Femur (tissue), 1 donor: ENCODE results near the gene NKAIN2.
"Not testable (repeated sequence)": the region's sequence is repeated elsewhere in the genome, so short reads cannot be mapped to it uniquely, and the experiment has no call there.

Experiments
- DNase-seq: peaks from one replicate; pipeline ENCODE4 v3.0.0-alpha.2; 2017

NKAIN2 gene

DNA sequence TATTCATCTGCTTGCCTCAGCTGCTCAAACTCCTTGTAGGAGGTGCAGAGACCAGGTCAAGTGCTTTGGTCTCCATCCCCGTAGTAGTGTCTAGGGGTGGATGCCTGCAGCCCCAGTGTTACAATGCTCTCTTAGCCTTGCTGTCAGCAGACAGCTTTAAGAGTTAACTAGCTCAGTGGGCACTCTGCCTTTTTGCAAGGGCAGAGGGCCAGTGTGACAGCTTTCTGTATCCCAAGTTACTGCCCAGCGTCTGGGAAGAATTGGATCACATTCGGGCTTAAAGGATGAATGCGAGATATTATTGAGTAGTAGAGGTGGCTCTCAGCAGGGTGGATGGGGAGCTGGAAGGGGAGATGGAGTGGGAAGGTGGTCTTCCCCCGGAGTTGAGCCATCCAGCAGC is 818.7 kb downstream of the NKAIN2 start:
- DNase-seq = no peak

DNA sequence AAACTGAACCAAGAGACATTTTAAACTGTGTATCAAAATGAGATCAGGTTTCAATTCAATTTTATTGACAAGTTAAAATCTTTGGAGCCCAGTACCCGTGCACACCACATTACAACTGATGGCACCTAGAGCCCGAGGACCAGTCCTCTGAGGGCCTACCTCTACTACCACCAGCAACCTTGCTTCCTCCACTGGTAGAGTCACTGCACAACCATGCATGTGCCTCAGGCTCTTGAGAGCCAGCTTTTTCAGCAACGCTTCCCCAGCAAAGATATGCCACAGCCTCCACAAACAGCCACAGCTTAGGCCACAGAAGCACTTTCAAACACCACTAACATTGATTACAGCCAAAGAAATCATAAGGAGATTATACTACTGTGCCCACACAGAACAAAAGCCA is 830.0 kb downstream of the NKAIN2 start:
- no peak for DNase-seq

DNA sequence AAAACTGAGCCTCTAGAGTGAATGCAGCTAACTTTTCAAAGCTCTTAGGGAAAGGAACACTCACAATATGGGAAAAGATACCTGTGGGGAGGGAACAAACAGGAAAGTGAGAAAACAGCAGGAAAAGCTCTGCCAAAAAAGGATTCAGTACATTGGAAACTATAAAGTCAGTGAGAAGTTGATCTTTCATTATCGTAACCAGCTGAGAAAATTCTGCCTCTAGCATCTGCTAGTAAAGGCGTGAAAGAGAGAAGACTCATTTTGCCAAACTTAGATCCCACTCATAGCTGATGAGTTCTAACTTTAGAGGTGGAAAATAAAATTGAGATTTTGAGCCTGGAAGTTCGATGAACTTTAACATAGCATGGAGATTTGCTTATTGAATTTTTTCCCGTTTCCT is 836.8 kb downstream of the NKAIN2 start:
- DNase-seq = no peak

DNA sequence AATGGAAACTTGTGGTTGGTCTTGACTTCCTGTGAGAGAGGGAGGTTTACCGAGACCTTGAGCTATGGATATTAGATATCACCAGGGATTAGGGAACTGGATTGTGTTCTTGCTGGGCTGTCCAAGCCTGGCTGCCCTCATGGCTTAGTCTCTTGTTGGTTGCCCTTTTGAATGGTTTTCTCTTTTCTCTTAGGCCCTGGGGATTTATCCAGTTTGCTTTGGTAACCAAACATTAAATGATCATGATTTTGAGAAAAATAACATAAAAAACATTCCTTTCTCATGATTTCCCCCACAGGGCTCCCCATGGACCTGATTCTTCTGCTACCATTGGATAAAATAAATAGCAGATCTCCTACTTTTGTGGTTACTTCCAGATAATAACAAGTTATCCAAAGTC is 852.2 kb downstream of the NKAIN2 start:
- DNase-seq = no peak

DNA sequence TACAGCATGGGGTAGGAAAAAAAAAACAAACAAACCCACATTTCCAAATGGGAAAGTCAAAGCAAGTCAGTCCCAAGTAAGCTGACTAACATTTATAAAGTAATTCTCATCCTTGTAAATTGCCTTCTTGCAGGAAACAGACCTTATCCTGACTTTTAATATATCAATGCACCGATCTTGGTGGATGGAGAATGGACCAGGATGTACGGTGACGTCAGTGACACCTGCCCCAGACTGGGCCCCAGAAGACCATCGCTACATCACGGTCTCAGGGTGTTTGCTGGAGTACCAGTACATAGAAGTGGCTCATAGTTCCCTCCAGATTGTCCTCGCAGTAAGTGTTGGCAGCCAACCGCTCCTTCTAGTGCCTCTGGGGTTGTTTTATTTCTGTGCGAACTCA is 854.4 kb downstream of the NKAIN2 start:
- no peak for DNase-seq

DNA sequence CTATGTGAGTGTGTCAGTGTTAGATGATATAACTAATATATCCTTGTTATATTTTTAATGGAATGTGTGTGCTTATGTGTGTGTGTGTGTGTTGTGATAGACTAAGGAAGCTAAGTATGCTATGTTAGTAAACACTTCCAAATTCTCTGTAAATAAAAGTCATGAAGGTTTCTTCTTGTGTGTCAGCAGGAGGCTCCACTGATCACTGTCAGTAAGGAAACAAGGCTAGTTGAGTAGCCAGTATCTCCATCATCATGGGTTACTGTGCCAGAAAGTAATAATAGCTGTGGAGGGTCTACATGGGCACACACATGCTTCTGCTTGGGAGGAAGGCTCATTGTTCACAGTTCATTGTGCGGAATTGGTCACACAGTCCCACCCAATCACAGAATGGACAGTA is 855.8 kb downstream of the NKAIN2 start:
- no peak for DNase-seq

DNA sequence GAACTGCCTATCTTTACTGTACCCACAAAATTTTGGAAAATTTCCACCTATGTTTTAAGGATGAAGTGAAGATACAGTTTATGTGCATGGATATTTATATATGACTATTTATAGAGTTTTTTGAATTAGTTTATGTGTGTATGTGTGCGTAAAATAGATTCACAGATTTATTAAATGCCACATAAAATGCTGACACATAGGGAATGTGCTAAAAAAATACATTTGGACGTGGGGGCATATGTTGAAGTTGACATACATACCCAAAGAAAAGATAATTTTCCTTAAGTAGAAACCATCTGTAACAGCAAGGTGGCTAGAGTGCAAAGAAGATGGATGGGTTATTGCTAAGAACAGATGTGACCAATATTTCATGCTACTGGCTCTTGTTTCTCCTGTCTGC is 856.5 kb downstream of the NKAIN2 start:
- no peak for DNase-seq

DNA sequence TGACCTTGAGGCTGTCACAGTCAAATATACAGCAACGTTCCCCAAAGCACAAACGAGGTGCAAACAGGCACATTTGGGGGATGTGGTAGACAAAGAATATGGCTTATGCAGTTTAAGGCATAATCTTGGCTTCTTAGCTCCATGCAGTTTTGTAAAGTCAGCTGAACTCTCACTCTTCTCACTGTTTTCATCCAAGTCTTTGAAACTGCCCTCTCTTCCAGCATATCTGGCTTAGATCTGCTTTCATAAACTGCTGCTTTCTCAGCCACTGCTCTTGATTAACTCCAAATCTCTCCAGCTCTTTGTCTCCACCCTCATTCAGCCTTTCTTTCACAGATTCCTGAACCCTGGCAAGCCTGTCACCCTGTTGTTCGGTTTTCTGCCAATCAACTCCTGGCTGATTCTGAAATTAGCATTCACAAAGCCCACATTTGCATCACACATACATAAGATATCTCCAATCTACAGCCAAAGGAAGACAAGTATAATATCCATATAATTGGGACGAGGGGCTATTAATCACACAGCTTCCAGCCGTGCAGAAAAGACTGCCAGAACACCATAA is 857.5 kb downstream of the NKAIN2 start:
- no peak for DNase-seq

DNA sequence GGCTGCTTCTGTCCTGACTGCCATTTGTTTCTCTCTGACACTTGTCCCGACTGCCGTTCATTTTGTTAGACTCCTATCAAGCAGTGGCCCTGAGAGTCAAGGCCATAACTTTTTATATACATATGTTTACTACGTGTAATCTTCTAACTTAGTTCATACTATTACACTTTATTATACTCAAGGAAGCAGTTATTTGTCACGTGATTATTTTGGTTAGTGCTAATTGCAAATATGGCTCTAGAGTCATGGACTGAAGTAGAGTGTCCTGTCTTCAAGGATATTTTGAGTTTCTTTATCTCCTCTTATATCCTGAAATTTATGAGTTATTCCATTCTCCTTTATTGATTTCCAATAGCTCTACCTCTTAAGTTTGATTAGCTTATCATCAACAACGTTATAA is 864.4 kb downstream of the NKAIN2 start:
- no peak for DNase-seq

DNA sequence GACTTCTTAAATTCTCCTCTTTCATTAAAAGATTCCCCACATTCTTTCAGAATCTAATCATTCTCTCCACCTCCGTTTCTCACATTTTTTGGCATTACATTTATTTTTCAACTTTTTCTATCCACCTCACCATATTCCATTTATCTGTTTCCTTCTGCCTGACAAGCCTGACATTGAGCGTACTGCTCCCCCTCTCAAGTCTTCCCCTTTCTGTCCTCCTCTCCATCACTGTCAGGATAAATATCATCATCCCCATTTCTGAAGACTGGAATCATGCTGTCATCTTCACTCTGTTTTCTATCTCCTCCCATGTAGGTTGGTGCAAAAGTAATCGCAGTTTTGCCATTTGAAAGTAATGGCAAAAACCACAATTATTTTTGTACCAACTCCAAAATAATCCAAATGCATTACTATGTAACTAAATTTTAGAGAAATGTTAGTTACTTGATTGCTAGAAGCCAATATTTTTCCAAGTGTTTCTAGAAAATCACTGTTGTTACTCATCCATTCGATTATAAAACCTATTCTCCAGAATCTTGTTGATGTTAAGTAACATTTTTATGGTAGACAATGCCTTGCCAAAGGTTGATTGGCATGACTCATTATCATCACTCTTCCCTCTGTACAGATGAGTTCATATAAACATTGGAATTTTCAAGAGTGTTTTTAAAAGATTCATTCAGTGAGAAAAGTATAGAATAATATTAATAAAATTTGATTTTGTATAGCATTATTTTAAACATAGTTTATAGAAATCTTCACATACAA is 866.2 kb downstream of the NKAIN2 start:
- no peak for DNase-seq

DNA sequence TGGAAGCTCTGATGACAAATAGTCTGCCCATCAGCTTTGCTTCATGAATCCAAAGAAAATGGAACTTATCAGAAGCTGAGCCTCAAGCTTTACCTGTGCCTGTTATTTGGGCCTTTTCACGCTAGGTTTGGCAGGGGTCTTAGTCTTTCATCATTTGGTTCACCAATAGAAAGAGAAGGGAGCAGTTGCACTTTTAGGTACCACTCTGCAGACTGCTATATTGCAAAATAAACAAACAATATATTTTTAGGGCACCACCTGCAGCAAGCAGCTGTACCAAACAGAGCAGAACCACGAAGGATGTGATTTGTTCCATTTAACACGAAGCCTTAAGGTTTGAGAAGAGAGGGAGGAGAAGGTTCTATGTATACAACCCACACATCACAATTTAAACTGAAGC is 867.1 kb downstream of the NKAIN2 start:
- no peak for DNase-seq

DNA sequence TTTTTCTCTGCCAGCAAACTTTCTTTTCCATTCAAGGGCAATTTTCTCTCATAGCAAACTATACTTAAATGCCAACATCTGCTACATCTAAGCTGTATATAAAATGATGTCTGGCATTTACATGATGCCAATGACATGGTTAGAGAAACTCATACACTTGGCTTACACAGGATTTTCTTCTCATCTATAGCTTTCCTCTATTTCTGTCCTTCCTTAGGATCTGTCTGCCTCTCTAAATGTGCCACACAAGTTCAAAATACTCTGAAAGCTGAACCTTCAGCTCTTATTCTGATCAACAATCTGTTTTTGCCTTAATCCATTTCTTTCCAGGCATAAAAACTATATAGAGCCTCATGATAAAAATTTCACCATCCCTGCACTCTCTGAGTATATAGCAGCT is 867.7 kb downstream of the NKAIN2 start:
- DNase-seq = no peak

DNA sequence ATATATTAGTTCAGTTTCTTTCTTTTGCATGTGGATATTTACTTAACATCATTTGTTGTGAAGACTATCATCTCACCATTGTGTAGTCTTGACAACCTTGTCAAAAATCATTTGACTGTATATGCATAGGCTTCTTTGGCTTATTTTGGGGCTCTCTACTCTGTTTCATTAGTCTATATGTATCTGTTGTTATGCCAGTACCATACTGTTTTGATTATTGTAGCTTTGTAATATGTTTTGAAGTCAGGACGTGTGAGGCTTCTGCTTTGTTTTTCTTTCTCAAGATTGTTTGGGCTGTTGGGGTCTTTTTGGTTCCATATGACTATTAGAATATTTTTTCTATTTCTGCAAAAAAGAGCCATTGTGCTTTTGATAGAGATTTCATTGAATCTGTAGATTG is 870.4 kb downstream of the NKAIN2 start:
- DNase-seq = no peak

DNA sequence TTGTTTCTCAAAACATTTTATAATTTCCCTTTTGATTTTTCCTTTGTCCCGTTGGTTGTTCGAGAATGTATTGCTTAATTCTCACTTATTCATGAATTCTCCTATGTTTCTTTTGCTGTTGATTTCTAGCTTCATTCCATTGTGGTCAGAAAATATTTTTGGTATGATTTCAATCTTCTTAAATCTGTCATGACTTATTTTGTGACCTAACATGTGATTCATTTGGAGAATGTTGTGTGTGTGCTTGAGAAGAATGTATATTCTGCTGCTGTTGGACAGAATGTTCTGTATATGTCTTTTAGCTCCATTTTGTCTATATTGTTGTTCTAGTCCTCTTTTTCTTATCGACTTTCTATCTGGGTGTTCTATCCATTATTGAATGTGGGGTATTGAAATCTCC is 872.4 kb downstream of the NKAIN2 start:
- no peak for DNase-seq

DNA sequence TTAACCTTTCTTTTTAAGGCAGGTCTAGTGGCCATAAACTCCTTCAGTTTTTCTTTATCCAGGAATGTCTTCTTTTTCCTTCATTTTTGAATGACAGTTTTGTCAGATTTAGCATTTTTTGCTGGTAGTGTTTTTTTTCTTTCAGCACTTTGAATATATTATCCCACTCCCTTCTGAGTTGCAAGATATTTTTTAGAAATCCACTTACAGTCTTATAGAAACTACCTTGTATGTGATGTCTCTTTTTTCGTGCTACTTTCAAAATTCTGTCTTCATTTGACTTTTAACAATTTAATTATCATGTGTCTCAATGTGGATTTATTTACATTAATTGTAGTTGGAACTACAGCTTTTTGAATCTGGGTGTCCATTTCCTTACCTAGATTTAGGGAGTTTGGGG is 874.2 kb downstream of the NKAIN2 start:
- no peak for DNase-seq

DNA sequence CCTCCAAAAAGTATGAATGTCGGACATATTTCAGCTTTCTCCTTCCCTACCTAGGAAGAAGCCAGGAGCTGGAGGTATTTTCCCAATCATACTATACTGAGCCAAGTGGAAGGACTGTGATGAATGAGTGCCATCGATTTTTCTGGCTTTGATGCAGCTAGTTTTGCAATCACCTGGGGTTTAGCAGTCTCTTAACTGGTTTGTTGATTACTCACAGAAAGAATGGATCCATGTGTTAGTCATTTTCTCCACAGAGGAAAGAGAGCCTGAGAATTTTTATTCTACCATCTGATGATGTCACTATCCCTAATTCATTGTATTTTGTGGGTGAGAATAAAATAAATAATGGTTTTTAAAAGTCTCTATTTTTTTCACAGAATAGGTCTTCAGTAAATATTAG is 875.7 kb downstream of the NKAIN2 start:
- no peak for DNase-seq

DNA sequence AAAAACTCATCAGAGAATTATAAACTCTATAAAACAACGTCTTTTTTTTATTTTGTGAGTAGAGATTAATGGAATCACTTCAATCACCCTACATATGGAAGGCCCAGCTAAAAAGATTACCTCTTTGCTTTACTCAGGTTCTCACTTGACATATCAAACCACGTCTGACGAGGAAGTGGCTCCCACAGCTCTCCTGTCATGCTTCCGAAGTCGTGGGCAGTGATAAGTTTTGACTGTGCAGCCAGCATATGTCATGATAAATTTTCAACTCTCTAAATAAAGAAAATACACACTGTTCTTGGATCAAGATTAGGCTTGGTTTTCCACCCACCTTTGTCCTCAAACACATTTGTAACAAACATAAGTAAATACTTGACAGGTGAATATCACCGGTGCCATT is 879.1 kb downstream of the NKAIN2 start:
- DNase-seq = no peak

DNA sequence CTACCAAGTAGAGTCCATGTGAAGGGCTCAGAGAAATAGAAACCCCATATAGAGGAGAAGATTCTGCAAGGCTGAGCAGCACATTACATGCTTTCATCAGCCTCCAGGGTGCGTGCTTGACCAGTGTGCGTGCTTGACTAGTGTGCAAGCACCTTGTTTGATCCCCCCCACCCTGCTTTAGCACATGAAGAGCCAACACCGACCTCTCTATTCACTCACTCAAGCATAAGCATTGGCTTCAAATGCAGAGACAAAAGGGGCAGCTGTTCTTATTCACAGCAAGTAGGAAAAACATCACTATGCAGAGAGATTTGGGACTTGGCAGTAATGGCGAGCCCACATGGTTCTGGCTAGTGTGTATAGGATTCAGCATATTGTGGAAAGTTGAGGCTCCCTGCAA is 879.8 kb downstream of the NKAIN2 start:
- DNase-seq = no peak

DNA sequence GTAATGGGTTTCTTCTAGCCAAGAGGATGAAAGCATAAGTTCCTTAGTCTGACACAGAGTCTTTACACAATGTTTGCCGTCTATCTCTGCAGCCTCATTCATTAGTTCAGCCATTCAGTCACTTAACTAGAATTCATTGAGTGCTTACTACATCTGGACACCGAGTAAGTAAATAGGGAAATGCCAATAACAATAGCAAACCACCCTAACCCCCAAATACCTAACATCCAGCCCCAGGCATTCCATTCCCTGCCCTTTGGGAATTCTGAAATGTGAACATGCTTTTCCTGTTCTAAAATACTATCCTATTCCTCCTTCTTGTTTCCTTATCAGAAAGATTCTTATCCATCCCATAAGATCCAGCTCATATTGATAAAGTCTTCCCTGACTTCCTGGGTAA is 881.0 kb downstream of the NKAIN2 start:
- DNase-seq = no peak

DNA sequence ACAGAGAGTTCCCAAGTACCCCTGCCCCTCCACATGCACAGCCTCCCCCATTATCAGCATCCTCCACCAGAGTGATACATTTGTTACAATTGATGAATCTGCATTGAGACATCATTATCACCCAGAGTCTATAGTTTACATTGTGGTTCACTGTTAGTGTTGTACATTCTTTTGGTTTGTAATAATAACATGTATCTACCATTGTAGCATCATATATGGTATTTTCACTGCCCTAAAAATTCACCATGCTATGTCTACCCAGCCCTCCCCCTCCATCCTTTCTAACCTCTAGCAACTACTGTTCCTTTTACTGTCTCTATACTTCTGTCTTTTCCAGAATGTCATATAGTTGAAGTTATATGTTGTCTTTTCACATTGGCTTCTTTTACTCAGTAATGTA is 884.7 kb downstream of the NKAIN2 start:
- DNase-seq = no peak

DNA sequence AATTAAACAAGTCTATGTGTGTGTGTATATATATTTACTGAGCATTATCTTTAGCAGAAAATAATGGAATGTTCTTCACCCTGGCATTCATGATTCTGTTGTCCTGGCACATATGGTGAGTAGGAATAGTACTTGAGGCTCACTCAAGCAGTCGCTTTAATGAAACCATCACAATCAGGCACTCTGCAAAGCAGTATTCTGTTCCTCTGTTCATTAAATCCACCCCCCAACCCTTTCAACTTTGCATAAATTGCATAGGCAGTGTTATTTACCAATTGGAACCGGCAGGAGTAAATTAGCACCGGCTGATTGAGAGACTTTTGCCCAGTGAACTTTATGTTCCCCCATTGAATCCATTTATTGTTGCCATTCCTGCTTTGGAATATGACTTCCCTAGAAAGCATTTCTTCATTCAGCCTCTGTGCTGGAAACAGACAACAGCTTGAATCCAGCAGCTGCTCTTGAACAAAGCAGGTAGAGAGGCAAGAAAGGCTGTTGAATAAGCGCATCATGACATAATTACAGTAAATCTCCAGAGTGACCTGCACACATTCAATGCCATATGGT is 890.6 kb downstream of the NKAIN2 start:
- DNase-seq = no peak

DNA sequence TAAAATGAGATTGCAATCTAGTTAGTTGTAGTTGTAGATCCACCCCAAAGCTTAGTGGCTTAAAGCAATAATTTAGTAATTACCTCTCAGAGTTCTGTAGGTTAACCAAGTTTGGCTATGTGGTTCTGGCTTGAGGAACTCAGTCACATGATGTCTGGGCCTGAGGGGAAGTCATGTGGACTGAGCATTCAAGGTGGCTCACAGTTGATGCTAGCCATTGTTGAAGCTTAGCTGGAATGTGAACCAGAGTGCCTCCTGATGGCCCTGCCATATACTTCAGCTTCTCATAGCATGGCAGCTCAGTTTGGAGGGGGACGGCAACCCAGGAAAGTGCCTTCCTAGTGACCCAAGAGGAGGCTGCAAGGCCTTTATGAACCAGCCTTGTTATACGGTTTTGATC is 895.4 kb downstream of the NKAIN2 start:
- DNase-seq = no peak

DNA sequence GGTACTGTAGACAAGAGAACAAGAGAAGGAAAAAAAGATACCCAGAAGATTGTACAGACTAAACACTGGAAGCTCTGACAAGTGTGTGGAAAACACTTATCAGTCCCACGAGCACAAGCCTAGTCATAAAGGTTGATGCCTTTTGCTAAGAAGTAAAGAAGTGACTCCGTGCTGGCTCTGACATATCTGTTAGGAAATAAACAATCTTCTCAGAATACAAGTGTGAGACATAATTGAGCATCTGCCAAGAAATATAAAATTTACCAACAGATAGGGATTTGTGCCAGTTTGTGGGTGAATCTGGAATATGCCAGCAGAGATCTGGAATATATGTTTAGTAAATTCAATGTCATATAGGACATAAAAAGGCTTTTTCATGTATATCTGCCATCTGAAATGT is 899.9 kb downstream of the NKAIN2 start:
- DNase-seq = no peak

DNA sequence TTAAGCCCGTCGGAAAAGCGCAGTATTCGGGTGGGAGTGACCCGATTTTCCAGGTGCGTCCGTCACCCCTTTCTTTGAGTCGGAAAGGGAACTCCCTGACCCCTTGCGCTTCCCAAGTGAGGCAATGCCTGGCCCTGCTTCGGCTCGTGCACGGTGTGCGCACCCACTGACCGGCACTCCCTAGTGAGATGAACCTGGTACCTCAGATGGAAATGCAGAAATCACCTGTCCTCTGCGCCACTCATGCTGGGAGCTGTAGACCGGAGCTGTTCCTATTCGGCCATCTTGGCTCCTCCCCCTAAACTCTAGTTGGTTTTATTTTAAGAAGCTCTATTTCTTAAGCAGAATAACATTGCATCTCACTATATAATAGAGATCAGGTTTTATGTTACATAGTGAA is 908.9 kb downstream of the NKAIN2 start:
- DNase-seq = not testable (repeated sequence)

DNA sequence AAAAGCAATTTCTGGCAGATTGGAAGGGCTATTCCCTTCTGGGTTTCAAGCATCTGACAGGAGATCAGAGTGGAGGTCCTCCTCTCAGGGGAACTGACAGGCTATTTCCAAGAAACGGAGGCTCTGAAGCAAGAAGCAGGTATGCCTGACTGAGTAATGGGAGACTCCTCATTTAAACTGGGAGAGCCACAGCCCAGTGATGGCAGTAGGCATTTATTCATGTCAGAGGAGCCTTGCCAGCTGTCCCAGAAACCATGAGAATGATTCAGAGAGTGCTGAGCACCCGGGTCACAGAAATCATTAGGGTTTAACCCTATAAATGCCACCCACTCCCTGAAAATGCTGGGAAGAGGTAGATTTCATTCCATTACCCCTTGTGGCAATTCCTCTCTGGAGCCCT is 911.1 kb downstream of the NKAIN2 start:
- DNase-seq = no peak
